Stimulated activated naive B cell treated with anti-CD40 and anti-IgM and Interleukin-4, amounts not matched to agents 10 μg/mL and 1 μg/mL and 100 μg/mL, for 72 hours (primary cell): Measurements from ENCODE around the gene PCDH8.

Source experiments
- ATAC-seq, 2 donors: fragments of 150-1000 bp; cut with Tn5 transposase; replicated peaks; 2 replicates each; pipeline ENCODE4 v1.10.0; 2021; ENCODE audit warnings: moderate library complexity in 1 of 2
- DNase-seq: peaks from one replicate; pipeline ENCODE4 v3.0.0; 2021
- H3K27ac Mint-ChIP-seq: one replicate; pipeline ENCODE4 v1.8.0; 2022; ENCODE audit warnings: mild to moderate bottlenecking, mixed read lengths
- H3K27me3 Mint-ChIP-seq, 2 donors: one replicate each; pipeline ENCODE4 v1.8.0; 2022; ENCODE audit warnings: mixed read lengths in 2 of 2
- H3K36me3 Mint-ChIP-seq, 2 donors: one replicate each; pipeline ENCODE4 v1.8.0; 2022; ENCODE audit warnings: mixed read lengths in 2 of 2, mild to moderate bottlenecking in 1 of 2
- H3K4me1 Mint-ChIP-seq, 2 donors: one replicate each; pipeline ENCODE4 v1.8.0; 2022; ENCODE audit warnings: mixed read lengths in 2 of 2, mild to moderate bottlenecking in 1 of 2
- H3K4me3 Mint-ChIP-seq, 2 donors: one replicate each; pipeline ENCODE4 v1.8.0; 2022; ENCODE audit warnings: mild to moderate bottlenecking in 2 of 2, mixed read lengths in 2 of 2, moderate library complexity in 1 of 2
- H3K9me3 Mint-ChIP-seq, 2 donors: one replicate each; pipeline ENCODE4 v1.8.0; 2022; ENCODE audit warnings: mixed read lengths in 2 of 2, mild to moderate bottlenecking in 1 of 2

Gene PCDH8

DNA sequence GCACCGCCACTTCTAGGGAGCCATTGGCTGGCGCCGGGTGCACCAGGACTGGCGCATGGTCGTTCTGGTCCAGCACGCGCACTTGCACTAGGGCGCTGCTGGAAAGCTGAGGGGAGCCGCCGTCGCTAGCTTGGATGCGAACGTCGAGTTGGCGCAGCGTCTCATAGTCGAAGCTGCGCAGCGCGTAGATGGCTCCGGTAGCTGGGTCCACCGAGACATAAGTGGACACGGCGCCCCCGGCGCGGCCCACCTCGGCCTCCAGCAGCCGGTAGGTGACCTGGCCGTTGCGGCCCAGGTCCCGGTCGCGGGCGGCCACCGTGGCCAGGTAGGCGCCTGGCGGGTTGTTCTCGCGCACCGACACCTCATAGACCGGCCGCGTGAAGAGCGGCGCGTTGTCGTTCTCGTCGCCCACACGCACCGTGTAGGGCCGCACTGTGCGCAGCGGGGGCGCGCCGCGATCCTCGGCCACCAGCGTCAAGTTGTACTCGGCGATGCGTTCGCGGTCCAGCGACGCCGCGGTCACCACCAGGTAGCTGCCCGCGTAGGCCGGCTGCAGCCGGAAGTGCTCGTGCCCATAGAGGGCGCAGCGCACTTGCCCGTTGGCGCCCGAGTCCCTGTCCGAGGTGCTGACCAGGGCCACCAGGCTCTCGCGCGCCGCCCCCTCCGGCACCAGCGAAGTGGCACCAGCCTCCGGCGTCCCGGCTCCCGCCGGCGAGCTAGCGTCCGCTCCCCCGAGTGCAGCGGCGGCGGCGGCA lies 1.7 kb downstream of the PCDH8 start:
- Mint-ChIP-seq H3K4me3 (peak overlapping the region; percentile 37 to 57), H3K27ac (peak overlapping the region; percentile 80), H3K9me3 (peaks cover 11 to 17% of the 10 kb centered on the region in 2 donors), H3K36me3 (peaks cover 12 to 20% of the 10 kb centered on the region in 2 donors), H3K4me1 (peaks cover 19 to 52% of the 10 kb centered on the region in 2 donors), H3K27me3 (peaks cover 60 to 74% of the 10 kb centered on the region in 2 donors)
- ATAC-seq (no peak), DNase-seq (no peak)

DNA sequence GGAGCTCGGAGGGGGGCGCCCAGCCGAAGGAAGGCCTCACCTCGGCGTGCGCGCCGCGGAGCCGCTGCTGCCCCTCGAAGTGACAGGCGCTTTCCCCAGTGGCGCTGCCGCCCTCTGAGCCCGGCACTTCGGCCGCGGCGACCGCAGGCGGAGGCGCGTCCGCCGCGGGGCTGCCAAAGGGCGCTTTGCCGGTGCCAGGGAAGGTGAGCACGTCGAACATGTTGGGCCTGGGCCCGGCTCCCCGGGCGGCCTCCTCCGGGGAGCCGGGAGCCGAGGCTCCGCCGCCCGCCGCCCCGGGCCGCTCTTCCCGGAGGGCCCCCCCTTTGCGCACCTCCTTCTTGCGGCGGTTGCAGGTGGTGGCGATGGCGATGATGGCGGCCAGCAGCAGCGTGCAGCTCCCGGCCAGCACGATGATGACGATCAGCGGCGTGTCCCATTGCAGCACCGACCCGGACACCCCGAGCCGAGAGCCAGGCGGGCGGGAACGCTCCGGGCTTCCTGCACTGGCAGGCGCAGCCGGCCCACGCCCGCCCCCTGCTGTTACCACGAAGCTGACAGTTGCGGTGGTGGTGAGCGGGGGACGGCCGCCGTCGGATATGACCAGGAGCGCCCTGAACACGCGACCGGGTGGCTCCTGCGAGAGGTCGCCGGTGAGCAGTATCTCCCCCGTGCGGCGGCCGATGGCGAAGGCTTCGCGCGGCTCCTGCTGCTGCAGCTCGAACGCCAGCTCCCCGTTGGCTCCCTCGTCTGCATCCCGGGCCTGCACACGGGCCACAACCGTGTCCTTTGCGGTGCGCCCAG lies 2.5 kb downstream of the PCDH8 start:
- ATAC-seq (peak; percentile 30 to 41), DNase-seq (no peak)
- H3K4me3 Mint-ChIP-seq, result peak overlapping the region; percentile 37 to 57
- H3K9me3 Mint-ChIP-seq, result peaks cover 11 to 17% of the 10 kb centered on the region in 2 donors
- peaks cover 15 to 44% of the 10 kb centered on the region in 2 donors for H3K4me1 Mint-ChIP-seq
- H3K27ac Mint-ChIP-seq, result peak overlapping the region; percentile 80
- H3K27me3 Mint-ChIP-seq, result peaks cover 60 to 70% of the 10 kb centered on the region in 2 donors
- H3K36me3 Mint-ChIP-seq, result peaks cover 12 to 20% of the 10 kb centered on the region in 2 donors

DNA sequence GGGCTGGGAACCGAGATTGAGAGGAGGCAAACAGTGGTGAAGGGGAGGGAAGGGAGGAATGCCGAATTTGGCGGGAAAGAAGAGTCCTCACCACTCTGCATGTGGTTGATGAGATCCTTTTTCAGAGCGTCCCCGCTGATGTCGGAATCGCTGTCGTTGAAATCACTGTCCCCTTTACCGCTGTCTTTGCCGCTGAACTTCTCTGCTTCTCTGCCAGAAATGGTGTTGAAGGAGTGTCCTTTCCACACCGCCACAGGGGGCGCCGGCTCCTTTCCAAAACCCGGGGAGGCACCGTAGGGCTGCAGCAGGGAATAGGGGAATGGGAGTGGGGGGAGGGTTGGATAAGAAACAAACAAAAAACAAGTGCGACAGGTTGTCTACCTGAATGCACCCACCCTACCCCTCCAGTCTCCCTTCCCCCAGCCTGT lies 3.1 kb downstream of the PCDH8 start:
- peak overlapping the region in 1 of 2 donors; percentile 2 for H3K4me3 Mint-ChIP-seq
- DNase-seq (no peak), ATAC-seq (no peak)
- peak overlapping the region; percentile 91 for H3K27ac Mint-ChIP-seq
- H3K9me3 Mint-ChIP-seq, result peaks cover 8 to 14% of the 10 kb centered on the region in 2 donors
- H3K4me1 Mint-ChIP-seq, result peaks cover 12 to 38% of the 10 kb centered on the region in 2 donors
- peaks cover 55 to 66% of the 10 kb centered on the region in 2 donors for H3K27me3 Mint-ChIP-seq
- peaks cover 12 to 17% of the 10 kb centered on the region in 2 donors for H3K36me3 Mint-ChIP-seq

DNA sequence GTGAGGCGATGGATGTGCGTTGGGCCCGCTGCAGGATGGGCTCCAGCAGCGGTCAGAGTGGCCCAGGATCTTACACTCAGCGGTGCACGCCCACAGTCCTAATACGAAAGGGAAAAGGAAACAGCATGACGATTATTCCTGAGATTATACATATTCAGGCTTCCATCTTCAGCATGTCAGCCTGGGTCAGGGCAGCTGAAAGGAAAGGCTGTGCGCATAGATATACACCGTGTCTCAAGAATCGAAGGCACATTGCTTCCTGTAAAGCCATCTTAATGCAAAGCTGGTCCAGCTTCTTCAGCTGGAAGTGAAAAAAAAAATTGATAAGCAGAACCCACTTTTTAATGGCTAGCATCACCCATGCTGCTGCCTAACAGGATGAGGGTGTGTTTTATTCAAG lies 3.6 kb downstream of the PCDH8 start:
- H3K4me3 Mint-ChIP-seq, result peak overlapping the region in 1 of 2 donors; percentile 2
- H3K4me1 Mint-ChIP-seq, result peaks cover 12 to 33% of the 10 kb centered on the region in 2 donors
- DNase-seq, result no peak
- no peak for ATAC-seq
- peaks cover 5 to 11% of the 10 kb centered on the region in 2 donors for H3K9me3 Mint-ChIP-seq
- peaks cover 9 to 12% of the 10 kb centered on the region in 2 donors for H3K36me3 Mint-ChIP-seq
- H3K27ac Mint-ChIP-seq, result peak overlapping the region; percentile 91
- H3K27me3 Mint-ChIP-seq, result peaks cover 53 to 66% of the 10 kb centered on the region in 2 donors

DNA sequence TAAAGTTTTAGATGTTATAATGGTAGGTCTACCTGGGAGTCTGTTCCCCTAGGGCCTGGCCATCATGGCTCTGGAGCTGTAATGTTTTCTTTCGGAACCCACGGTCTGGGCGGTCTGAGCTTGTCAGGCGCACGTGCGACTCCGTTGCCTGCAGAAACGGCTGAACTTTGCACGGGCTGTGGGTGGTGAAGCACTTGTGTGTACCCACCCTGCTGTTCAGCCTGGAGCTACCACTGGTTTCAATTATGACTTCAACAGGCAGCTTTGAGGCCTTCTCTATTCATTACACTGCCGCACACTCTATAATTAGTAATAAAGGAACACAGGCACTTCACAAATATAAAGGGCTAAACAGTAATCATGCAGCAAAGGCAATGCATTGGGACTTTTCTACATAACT lies 6.0 kb downstream of the PCDH8 start:
- DNase-seq, result no peak
- Mint-ChIP-seq H3K4me3 (no peak overlapping the region), H3K27me3 (peaks cover 44 to 54% of the 10 kb centered on the region in 2 donors), H3K4me1 (peaks cover 4 to 15% of the 10 kb centered on the region in 2 donors), H3K36me3 (peaks cover 2 to 3% of the 10 kb centered on the region in 2 donors), H3K27ac (no peak overlapping the region), H3K9me3 (no peaks in the 10 kb centered on the region)
- ATAC-seq, result no peak

DNA sequence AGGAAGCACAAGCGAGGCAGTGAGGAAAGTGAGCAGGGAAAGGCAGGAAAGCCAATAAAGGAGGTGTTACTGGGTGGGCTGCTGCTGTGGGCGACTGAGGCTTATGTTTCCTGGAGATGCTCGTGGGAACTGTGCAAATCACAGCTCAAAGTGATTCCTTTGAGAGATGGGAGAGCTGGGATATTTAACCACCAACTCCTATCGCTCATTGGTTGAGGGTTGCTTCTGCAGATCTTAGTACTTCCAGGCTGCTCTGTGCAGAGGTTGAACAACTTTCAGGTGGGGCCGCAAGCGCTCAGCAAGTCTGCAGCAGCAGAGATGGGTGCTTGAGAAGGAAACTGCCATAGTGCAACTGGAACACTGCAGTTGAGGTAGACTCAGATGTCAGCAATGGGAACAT lies 8.4 kb downstream of the PCDH8 start:
- H3K27ac Mint-ChIP-seq, result no peak overlapping the region
- H3K27me3 Mint-ChIP-seq, result peaks cover 41 to 48% of the 10 kb centered on the region in 2 donors
- H3K4me3 Mint-ChIP-seq, result no peak overlapping the region

DNA sequence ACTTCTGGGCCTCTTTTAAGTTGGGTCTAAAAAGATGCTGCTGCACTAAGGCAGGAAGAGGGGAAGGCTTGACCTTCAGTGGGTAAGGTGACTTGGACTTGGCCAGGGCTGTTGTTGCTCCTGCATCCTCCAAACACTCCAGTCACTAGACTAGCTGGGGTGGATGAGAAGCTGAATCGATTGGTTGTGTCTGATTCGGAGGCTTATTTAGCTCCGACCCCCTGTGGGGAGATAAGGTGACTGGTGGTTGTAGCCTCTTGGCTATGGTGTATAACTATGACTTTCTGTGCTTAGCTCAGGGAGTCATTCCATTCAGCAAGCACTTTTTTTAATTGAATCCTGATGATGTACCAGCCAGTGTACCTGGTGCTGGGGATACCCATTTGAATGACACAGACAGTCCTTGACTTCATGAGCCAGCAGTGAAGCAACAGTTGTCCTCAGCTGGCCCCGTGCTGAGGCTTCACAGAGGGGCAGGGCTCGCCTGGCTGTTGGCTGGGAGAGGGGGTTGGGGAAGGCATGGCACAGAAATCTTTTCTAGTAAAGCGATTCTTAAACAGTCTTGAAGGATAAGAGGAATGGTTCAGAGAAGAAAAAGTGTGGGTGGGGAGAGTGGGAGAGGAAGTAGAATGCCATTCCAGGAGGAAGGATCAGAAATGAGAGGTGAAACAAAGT lies 9.9 kb downstream of the PCDH8 start:
- H3K9me3 Mint-ChIP-seq, result peaks cover 0 to 4% of the 10 kb centered on the region in 2 donors
- DNase-seq (no peak), ATAC-seq (no peak)
- no peaks in the 10 kb centered on the region for H3K4me1 Mint-ChIP-seq
- no peak overlapping the region for H3K27ac Mint-ChIP-seq
- peaks cover 33 to 36% of the 10 kb centered on the region in 2 donors for H3K27me3 Mint-ChIP-seq
- no peak overlapping the region for H3K4me3 Mint-ChIP-seq
- no peaks in the 10 kb centered on the region for H3K36me3 Mint-ChIP-seq

More for the DNA sequence above, 8.4 kb downstream of the PCDH8 start:
- Mint-ChIP-seq H3K36me3 (peaks cover 0 to 2% of the 10 kb centered on the region in 2 donors), H3K4me1 (peaks cover under 1 to 7% of the 10 kb centered on the region in 2 donors), H3K9me3 (no peaks in the 10 kb centered on the region)
- ATAC-seq, result no peak
- no peak for DNase-seq

DNA sequence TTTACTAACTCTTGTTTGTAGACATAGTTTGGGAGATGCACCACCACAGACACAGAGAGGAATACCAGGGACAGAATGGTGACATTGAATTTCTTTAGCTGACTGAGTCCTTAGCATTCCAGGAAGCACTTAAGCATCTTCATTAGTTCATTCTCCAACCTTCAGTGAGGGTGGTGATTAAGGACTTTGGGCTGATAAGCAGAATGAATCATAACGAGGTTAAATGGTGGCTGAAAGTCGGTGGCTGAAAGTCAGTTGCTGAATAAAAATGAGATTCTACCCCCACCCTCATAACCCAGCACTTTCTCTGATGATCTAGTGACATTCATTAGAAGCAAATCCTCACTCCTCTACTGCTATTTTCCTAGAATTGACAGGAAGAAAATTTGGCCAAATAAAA lies 10.6 kb downstream of the PCDH8 start:
- DNase-seq (no peak), ATAC-seq (no peak)
- Mint-ChIP-seq H3K9me3 (peaks cover 0 to 4% of the 10 kb centered on the region in 2 donors), H3K36me3 (no peaks in the 10 kb centered on the region), H3K27me3 (peaks cover 26 to 29% of the 10 kb centered on the region in 2 donors), H3K4me3 (no peak overlapping the region), H3K4me1 (no peaks in the 10 kb centered on the region), H3K27ac (no peak overlapping the region)

DNA sequence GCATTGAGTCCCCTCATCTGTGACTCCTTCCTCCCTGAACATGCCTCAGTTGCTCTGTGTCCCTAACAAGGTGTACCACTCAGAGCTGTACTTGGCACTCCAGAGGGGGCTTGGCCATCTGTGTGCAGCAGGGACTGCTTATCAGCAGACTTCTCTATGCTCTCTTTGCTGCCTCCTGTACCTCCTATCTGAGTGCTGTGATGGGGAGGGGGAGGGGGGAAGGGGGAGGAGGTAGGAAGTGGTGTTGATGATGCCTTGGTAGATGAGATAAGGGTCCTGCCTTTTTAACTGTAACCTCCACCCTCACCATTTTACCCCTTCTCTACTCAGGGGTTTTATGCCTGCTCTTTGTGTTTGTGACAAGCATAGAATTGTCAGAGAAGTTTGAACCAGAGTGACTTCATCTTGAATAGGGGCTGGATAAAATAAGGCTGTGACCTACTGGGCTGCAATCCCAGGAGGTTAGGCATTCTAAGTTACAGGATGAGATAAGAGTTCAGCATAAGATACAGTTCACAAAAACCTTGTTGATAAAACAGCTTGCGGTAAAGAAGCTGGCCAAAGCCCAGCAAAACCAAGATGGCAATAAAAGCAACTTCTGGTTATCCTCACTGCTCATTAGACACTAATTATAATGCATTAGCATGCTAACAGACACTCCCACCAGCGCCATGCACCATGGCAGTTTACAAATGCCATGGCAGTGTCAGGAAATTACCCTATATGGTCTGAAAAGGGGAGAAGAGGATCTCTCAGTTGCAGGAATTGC lies 13.2 kb downstream of the PCDH8 start:
- peaks cover 18 to 19% of the 10 kb centered on the region in 2 donors for H3K27me3 Mint-ChIP-seq
- H3K4me1 Mint-ChIP-seq, result no peaks in the 10 kb centered on the region
- ATAC-seq (no peak), DNase-seq (no peak)
- H3K27ac Mint-ChIP-seq, result no peak overlapping the region
- no peaks in the 10 kb centered on the region for H3K36me3 Mint-ChIP-seq
- H3K4me3 Mint-ChIP-seq, result no peak overlapping the region
- H3K9me3 Mint-ChIP-seq, result peaks cover 0 to 4% of the 10 kb centered on the region in 2 donors

DNA sequence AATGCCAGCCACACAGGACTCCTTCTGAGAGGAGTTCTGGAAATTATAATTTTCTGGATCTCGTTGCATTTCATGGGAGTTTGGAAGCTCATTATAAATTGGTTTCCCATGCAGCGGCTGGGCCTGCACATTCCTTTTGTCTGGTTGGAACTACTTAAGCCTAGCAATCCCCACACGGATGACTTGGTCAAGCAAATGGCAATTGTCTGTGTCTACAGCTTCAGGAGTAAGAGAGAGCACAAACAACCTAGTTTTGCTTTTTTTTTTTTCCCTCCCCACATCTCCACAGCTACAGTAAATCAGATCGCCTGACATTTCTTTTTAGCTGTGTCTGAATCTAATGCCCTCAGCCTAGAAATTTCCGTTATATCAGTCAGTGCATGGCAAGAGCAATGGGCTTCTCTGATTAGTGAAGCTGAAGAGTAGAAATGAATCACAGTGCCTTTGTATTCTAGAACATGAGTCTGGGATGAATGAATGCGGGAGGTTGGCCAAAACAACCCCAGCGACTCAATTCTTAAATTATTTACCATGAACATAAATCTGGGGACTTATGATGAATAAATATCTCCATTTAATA lies 15.1 kb downstream of the PCDH8 start:
- H3K4me1 Mint-ChIP-seq, result no peaks in the 10 kb centered on the region
- H3K27me3 Mint-ChIP-seq, result peaks cover 7% of the 10 kb centered on the region in 2 donors
- no peaks in the 10 kb centered on the region for H3K36me3 Mint-ChIP-seq
- H3K4me3 Mint-ChIP-seq, result no peak overlapping the region
- DNase-seq (no peak), ATAC-seq (no peak)
- peaks cover 0 to 4% of the 10 kb centered on the region in 2 donors for H3K9me3 Mint-ChIP-seq
- H3K27ac Mint-ChIP-seq, result no peak overlapping the region

DNA sequence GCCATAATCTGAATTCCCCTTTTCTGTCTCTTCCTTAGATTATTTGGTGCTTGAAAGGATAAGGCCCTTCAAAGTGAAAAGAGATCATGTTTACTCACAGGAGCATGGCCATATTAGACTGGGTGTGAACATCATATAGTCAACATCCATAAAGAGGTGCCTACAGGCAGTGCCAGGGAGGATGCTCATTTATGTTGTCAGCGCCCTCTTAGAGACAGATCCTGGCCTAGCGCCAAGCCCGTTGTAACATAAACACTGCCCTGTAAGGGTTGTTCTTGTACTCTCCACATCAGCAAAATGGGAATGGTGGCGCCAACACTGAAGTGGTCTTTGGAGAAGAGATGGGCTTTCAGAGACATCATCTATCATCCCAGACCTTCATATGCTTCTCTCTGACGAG lies 16.1 kb downstream of the PCDH8 start:
- Mint-ChIP-seq H3K27ac (no peak overlapping the region), H3K36me3 (no peaks in the 10 kb centered on the region), H3K27me3 (peaks cover 3% of the 10 kb centered on the region in 2 donors), H3K9me3 (peaks cover 0 to 4% of the 10 kb centered on the region in 2 donors), H3K4me3 (no peak overlapping the region), H3K4me1 (no peaks in the 10 kb centered on the region)
- ATAC-seq (no peak), DNase-seq (no peak)

DNA sequence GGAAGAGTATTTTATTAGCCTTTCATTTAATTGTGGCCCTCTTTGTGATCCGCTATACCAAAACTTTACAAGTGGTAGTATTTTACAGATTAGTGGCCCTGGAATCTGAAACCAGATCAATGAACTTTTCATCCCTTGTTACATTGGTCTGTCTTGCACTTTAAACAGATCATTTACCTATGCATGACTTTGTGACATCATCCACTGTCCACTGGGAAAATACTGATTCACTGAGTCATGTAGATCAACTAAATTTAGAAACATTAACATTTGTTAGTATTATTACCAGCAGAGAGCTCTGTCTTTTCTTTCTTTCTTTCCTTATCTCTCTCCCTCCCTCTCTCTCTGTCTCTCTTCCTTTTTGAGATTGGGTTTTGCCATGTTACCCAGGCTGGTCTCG lies 17.5 kb downstream of the PCDH8 start:
- ATAC-seq (no peak), DNase-seq (no peak)
- no peak overlapping the region for H3K27ac Mint-ChIP-seq
- no peaks in the 10 kb centered on the region for H3K36me3 Mint-ChIP-seq
- H3K27me3 Mint-ChIP-seq, result peaks cover 0 to 6% of the 10 kb centered on the region in 2 donors
- H3K4me3 Mint-ChIP-seq, result no peak overlapping the region
- H3K9me3 Mint-ChIP-seq, result peaks cover 0 to 4% of the 10 kb centered on the region in 2 donors
- H3K4me1 Mint-ChIP-seq, result no peaks in the 10 kb centered on the region

DNA sequence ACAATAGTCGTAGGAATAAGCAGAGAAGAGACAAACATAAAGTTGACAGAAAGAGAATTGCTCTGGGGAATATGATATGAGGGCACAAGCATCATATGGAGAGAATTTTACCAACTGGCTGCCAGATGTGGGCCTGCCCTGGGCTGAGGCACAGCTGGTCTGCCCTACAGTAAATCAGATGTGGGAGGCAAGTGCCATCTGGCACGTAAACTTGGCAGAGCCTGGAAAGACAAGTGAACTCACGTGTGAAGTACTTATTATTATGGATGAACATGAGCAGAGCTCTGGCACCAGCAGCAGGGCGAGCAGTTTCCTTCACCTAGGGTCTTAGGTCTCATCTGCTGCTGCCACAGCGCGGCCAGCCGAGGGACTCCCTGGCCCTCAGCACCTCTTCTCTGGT lies 20.6 kb downstream of the PCDH8 start:
- H3K36me3 Mint-ChIP-seq, result no peaks in the 10 kb centered on the region
- H3K9me3 Mint-ChIP-seq, result no peaks in the 10 kb centered on the region
- peaks cover 0 to 6% of the 10 kb centered on the region in 2 donors for H3K27me3 Mint-ChIP-seq
- H3K27ac Mint-ChIP-seq, result no peak overlapping the region
- H3K4me3 Mint-ChIP-seq, result no peak overlapping the region
- no peaks in the 10 kb centered on the region for H3K4me1 Mint-ChIP-seq
- DNase-seq, result no peak
- ATAC-seq, result no peak
